Epithelial cell of esophagus (primary cell): Measurements from ENCODE around the gene MAGI2.

ENCODE experiments used
- DNase-seq: peaks from one replicate; pipeline ENCODE4 v3.0.0; 2010; ENCODE audit warnings: low read depth
- H3K4me3 ChIP-seq: 2 replicates; pipeline ENCODE4 v1.5.1; 2011; ENCODE audit warnings: mild to moderate bottlenecking, low read length, control low read depth
- CTCF ChIP-seq: IDR thresholded peaks from 2 replicates; pipeline ENCODE4 v1.5.1; 2011; ENCODE audit warnings: low read depth, mild to moderate bottlenecking, low read length, control low read depth, inconsistent platforms; ENCODE audit not compliant: insufficient read depth; ENCODE audit errors: missing control alignments

MAGI2 gene

GRCh38 chr7:78912781-78913180, 540.7 kb downstream of the MAGI2 start:
- H3K4me3 ChIP-seq, result no peak overlapping the region
- peak; percentile 1 for DNase-seq
- no peak for TF ChIP-seq CTCF

DNA sequence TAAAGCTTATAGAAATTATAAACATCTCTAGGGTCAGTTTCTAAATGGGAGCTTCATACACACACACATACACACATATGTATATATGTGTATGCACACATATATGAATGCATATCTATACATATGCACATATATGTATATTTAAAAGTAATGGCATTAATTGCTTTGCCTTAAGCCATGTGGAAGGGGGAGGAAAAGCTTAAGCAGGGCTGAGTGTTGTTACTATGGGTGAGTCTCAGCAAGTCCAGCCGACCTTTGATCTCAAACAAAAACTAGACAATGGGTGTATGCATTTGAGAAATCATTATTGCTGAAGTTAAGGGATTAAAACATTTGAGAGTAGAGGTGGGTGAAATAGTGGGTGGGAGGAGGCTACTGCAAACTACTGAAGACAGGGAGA, 546.7 kb downstream of the MAGI2 start:
- no peak for DNase-seq
- no peak for TF ChIP-seq CTCF
- no peak overlapping the region for H3K4me3 ChIP-seq

DNA sequence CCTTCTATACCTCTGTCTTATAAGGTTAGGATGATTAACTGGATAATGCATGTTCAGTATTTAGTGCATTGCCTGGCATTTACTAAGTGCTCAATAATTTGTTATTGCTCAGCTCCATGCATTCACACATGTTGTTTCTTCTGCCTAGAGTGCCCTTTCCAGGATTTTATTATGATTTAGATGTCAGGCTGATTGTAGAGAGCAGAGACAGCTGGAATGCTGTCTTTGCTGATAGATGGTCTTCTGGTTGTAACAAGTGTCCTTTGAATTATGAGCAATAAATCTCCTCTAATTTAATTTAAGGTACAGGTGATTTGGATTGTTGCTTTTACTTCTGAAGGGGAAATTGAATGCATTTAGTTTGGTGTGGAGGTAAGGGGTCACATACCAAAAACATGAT, 548.0 kb downstream of the MAGI2 start:
- TF ChIP-seq CTCF, result no peak
- no peak overlapping the region for H3K4me3 ChIP-seq
- no peak for DNase-seq

GRCh38 chr7:78904983-78905382, 548.5 kb downstream of the MAGI2 start:
- no peak for TF ChIP-seq CTCF
- no peak overlapping the region for H3K4me3 ChIP-seq
- DNase-seq, result no peak

GRCh38 chr7:78901566-78901965, 551.9 kb downstream of the MAGI2 start:
- no peak for TF ChIP-seq CTCF
- no peak overlapping the region for H3K4me3 ChIP-seq

GRCh38 chr7:78900806-78901205, 552.7 kb downstream of the MAGI2 start:
- TF ChIP-seq CTCF, result no peak
- no peak overlapping the region for H3K4me3 ChIP-seq
- DNase-seq, result no peak

More at GRCh38 chr7:78901566-78901965, 551.9 kb downstream of the MAGI2 start:
- no peak for DNase-seq

DNA sequence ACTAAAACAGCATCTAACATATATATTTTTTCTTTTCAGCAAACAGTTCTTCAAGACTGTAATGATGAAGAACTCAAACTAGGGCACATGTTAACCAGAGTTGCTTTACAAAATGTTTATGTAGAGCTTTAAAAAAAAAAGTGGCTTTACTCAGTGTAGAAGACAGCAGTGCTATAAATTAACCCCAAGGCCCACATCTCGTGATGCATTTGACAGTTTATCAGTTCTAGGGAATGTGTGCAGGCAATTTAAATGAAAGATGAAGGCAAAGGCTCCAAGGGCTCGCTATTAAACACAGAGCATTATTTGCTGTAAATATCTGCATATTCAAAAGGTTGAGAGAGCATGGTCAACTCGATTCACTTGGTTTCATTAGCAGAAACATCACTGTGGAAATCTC, 558.1 kb downstream of the MAGI2 start:
- no peak overlapping the region for H3K4me3 ChIP-seq
- no peak for TF ChIP-seq CTCF
- DNase-seq, result no peak
